Measurements from ENCODE around the gene EXD1.
"Not testable (repeated sequence)": the region's sequence is repeated elsewhere in the genome, so short reads cannot be mapped to it uniquely, and the experiment has no call there.

The EXD1 gene

GRCh38 chr15:41230650-41231421, at the start of gene EXD1, which contains the start of gene CHP1:
Gene EXD1, minus strand, starts transcription at chr15:41230757. Its CDS starts 4,182 bp downstream, at chr15:41226575.
Gene CHP1, plus strand, starts transcription at chr15:41231268. Its CDS starts 115 bp downstream, at chr15:41231383.
- DNase-seq = peak; percentile 54 to 82

- no peak for DNase-seq
These were observed 49.2 kb upstream of the EXD1 start for GRCh38 chr15:41279535-41280283.

- no peak for DNase-seq
These were observed 47.8 kb upstream of the EXD1 start for GRCh38 chr15:41278319-41278718.

- no peak for DNase-seq
These were observed 46.3 kb upstream of the EXD1 start for GRCh38 chr15:41276831-41277230.

- DNase-seq = no peak
These were observed 39.3 kb upstream of the EXD1 start for GRCh38 chr15:41269887-41270286.

- DNase-seq = no peak
These were observed 33.4 kb upstream of the EXD1 start for GRCh38 chr15:41263891-41264351.

- DNase-seq = no peak
These were observed 32.0 kb upstream of the EXD1 start for GRCh38 chr15:41262571-41262970.

GRCh38 chr15:41260924-41261323, 30.4 kb upstream of the EXD1 start:
- DNase-seq = not testable (repeated sequence)

GRCh38 chr15:41259546-41260189, 29.1 kb upstream of the EXD1 start:
- no peak for DNase-seq

- no peak for DNase-seq
These were observed 28.4 kb upstream of the EXD1 start for GRCh38 chr15:41258750-41259471.

GRCh38 chr15:41256577-41257038, 26.1 kb upstream of the EXD1 start:
- no peak for DNase-seq

GRCh38 chr15:41256103-41256502, 25.5 kb upstream of the EXD1 start:
- no peak for DNase-seq

- no peak for DNase-seq
These were observed 24.0 kb upstream of the EXD1 start for GRCh38 chr15:41254560-41254959.

GRCh38 chr15:41251411-41251810, 20.9 kb upstream of the EXD1 start:
- DNase-seq = no peak

GRCh38 chr15:41250745-41251144, 20.2 kb upstream of the EXD1 start:
- not testable (repeated sequence) for DNase-seq

GRCh38 chr15:41241221-41241964, 10.8 kb upstream of the EXD1 start:
- DNase-seq = no peak

- no peak for DNase-seq
These were observed 7.5 kb upstream of the EXD1 start for GRCh38 chr15:41238100-41238499.

- DNase-seq = no peak
These were observed 5.4 kb upstream of the EXD1 start for GRCh38 chr15:41235929-41236328.

GRCh38 chr15:41235228-41235627, 4.7 kb upstream of the EXD1 start:
- not testable (repeated sequence) for DNase-seq

- DNase-seq = no peak
These were observed 2.8 kb upstream of the EXD1 start for GRCh38 chr15:41233367-41233771.

- no peak for DNase-seq
These were observed 1.1 kb upstream of the EXD1 start for GRCh38 chr15:41231422-41232226.

Data from cerebellar nuclear complex (tissue), 1 donor.